Smooth muscle cell (in vitro differentiated cells): ENCODE results near the gene MYH7. TPM values are rescaled to one million over a fixed set of nuclear protein-coding genes. Genes with fewer than 3 reads are reported as not detected.

Experiments used
- DNase-seq: peaks from one replicate; lab custom pipeline; 2025; ENCODE audit not compliant: unreplicated experiment; lab: John Stamatoyannopoulos, UW
- H2AFZ ChIP-seq: fragments of 200-600 bp; sonication (generic); 2 replicates; pipeline ENCODE4 v1.6.0; 2016; ENCODE audit warnings: antibody characterized with exemption, low read depth, mild to moderate bottlenecking
- H3F3A ChIP-seq: fragments of 200-600 bp; sonication (generic); 2 replicates; pipeline ENCODE4 v1.6.0; 2017; ENCODE audit warnings: antibody characterized with exemption, low read depth
- H3K27ac ChIP-seq: fragments of 200-600 bp; sonication (generic); 2 replicates; pipeline ENCODE4 v1.5.1; 2016; ENCODE audit warnings: low read depth, mild to moderate bottlenecking
- H3K27me3 ChIP-seq: fragments of 200-600 bp; sonication (generic); 2 replicates; pipeline ENCODE4 v1.6.1; 2016; ENCODE audit warnings: low read depth, mild to moderate bottlenecking
- H3K36me3 ChIP-seq: fragments of 200-600 bp; sonication (generic); 2 replicates; pipeline ENCODE4 v1.5.1; 2016; ENCODE audit warnings: low read depth
- H3K4me1 ChIP-seq: fragments of 200-600 bp; sonication (generic); 2 replicates; pipeline ENCODE4 v1.5.1; 2016; ENCODE audit warnings: low read depth
- H3K4me2 ChIP-seq: fragments of 200-600 bp; sonication (generic); 2 replicates; pipeline ENCODE4 v1.6.0; 2016; ENCODE audit warnings: mild to moderate bottlenecking
- H3K4me3 ChIP-seq: fragments of 200-600 bp; sonication (generic); 2 replicates; pipeline ENCODE4 v1.5.1; 2016; ENCODE audit warnings: mild to moderate bottlenecking
- H3K79me2 ChIP-seq: fragments of 200-600 bp; sonication (generic); 2 replicates; pipeline ENCODE4 v1.6.0; 2016; ENCODE audit warnings: low read depth, mild to moderate bottlenecking
- H3K9ac ChIP-seq: fragments of 200-600 bp; sonication (generic); 2 replicates; pipeline ENCODE4 v1.6.0; 2016; ENCODE audit warnings: low read depth
- H3K9me3 ChIP-seq: fragments of 200-600 bp; sonication (generic); replicated peaks from 2 replicates; pipeline ENCODE4 v1.5.1; 2016; ENCODE audit warnings: low read depth
- H4K20me1 ChIP-seq: fragments of 200-600 bp; sonication (generic); 2 replicates; pipeline ENCODE4 v1.6.0; 2016; ENCODE audit warnings: low read depth
- WGBS: methylation state at CpG from one replicate; pipeline ENCODE4 v1.1.7; 2016; ENCODE audit warnings: low lambda C conversion rate; 5-methylcytosine and 5-hydroxymethylcytosine counted together
- polyA plus RNA-seq: library from polyadenylated mRNA; unstranded; fragments of >200 nt; fragmentation: Nextera tagmentation; extraction: Ambion mirVana; gene quantifications from 2 replicates; pipeline ENCODE4 v1.2.1, GENCODE V29; 2016
- total RNA-seq: library from RNA; depleted of rRNA; stranded (reverse); fragments of >200 nt; gene quantifications from 2 replicates; pipeline ENCODE4 v1.2.3, GENCODE V29; 2014
- TF ChIP-seq, protein P1 (sequence below): fragments of 200-600 bp; sonication (generic); IDR thresholded peaks from 2 replicates; pipeline ENCODE4 v1.5.1; 2017; ENCODE audit warnings: borderline replicate concordance, mild to moderate bottlenecking, antibody characterized with exemption; ENCODE audit not compliant: insufficient read depth, poor library complexity, severe bottlenecking

MYH7 gene
- total and polyA plus RNA-seq, 2 experiments from 2014 or later, result not detected

DNA sequence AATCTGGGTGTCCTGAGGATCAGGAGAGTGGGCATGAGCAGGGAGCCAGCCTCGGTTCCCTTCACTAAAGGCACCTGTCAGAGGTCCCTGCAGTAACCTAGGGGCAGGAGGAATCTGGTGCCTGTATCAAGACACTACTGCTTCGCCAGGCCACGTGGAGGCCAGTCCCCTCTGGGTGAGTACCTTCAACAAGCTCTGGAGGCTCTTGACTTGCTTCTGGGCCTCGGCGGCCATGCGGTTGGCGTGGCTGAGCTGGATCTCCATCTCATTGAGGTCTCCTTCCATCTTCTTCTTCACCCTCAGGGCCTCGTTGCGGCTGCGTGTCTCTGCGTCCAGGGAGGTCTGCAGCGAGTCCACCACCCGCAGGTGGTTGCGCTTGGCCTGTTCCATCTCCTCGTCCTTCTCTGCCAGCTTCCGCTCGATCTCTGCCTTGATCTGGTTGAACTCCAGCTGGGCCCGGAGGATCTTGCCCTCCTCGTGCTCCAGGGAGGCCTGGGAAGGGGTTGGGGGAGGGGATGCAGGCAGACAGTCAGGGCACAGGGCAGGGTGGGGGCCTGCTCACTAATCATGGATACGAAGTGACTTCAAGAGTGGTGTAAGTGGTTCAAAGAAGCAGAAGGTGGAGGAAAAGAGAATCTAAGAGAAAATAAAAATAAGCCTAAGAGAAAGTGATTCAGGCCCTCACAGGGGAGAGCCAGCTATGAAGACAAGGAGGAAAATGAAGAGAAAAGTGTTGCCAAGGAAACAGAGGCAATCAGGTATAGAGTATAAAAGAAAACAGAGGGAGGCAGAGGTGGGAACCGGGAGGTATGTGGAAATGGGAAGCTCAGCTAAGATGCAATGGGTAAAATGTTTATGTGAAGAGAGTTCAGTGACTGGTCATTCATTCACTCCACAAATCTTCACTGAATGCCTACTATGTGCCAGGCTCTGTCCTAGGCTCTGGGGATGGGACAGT, 19.4 kb downstream of the MYH7 start:
- no peaks in the 10 kb centered on the region for H3F3A ChIP-seq
- no peaks in the 10 kb centered on the region for H3K36me3 ChIP-seq
- 91% methylated on average over 21 of the region's 21 CpGs for WGBS
- H4K20me1 ChIP-seq, result no peaks in the 10 kb centered on the region
- DNase-seq, result no peak
- no peak overlapping the region for H3K27ac ChIP-seq
- no peak overlapping the region for H2AFZ ChIP-seq
- no peaks in the 10 kb centered on the region for H3K4me1 ChIP-seq
- H3K4me3 ChIP-seq, result no peak overlapping the region
- no peaks in the 10 kb centered on the region for H3K79me2 ChIP-seq
- no peak overlapping the region for H3K9ac ChIP-seq
- H3K9me3 ChIP-seq, result no peaks in the 10 kb centered on the region
- no peaks in the 10 kb centered on the region for H3K27me3 ChIP-seq
- no peak overlapping the region for H3K4me2 ChIP-seq
- TF ChIP-seq, protein P1, sequence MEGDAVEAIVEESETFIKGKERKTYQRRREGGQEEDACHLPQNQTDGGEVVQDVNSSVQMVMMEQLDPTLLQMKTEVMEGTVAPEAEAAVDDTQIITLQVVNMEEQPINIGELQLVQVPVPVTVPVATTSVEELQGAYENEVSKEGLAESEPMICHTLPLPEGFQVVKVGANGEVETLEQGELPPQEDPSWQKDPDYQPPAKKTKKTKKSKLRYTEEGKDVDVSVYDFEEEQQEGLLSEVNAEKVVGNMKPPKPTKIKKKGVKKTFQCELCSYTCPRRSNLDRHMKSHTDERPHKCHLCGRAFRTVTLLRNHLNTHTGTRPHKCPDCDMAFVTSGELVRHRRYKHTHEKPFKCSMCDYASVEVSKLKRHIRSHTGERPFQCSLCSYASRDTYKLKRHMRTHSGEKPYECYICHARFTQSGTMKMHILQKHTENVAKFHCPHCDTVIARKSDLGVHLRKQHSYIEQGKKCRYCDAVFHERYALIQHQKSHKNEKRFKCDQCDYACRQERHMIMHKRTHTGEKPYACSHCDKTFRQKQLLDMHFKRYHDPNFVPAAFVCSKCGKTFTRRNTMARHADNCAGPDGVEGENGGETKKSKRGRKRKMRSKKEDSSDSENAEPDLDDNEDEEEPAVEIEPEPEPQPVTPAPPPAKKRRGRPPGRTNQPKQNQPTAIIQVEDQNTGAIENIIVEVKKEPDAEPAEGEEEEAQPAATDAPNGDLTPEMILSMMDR, result no peak

DNA sequence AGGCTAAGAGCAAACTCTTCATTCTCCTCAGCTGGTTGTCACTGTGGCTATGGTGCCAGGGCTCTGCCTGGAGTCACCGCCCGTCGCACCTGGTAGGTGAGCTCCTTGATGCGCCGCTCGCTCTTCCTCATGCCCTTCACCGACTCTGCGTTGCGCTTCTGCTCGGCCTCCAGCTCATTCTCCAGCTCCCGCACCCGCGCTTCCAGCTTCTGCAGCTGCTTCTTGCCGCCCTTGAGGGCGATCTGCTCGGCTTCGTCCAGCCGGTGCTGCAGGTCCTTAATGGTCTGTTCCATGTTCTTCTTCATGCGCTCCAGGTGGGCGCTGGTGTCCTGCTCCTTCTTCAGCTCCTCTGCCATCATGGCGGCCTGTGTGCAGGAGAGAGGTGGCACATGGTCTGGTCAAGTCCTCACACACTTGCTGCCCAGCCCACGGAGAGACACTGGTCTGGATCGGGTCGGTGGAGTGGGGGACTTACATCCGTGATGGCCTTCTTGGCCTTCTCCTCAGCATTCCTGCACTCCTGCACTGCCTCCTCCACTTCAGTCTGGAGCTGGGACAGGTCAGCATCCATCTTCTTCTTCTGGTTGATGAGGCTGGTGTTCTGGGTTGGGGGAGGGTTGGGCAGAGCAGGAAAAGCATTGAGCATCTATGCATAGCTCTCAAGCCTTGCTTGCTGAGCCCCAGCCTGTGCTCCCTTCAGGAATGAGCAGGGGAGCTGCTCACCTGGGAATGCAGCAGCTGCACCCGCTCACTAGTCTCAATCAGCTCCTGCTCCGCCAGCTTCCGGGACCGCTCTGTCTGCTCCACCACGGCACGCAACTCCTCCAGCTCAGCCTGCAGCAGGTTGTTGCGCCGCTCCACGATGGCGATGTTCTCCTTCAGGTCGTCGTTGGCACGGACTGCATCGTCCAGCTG, 20.3 kb downstream of the MYH7 start:
- H2AFZ ChIP-seq, result no peak overlapping the region
- no peaks in the 10 kb centered on the region for H3F3A ChIP-seq
- DNase-seq, result no peak
- WGBS, result 94% methylated on average over 39 of the region's 39 CpGs
- H3K79me2 ChIP-seq, result no peaks in the 10 kb centered on the region
- no peaks in the 10 kb centered on the region for H4K20me1 ChIP-seq
- TF ChIP-seq, protein P1, result no peak
- no peaks in the 10 kb centered on the region for H3K4me1 ChIP-seq
- H3K27me3 ChIP-seq, result no peaks in the 10 kb centered on the region
- no peaks in the 10 kb centered on the region for H3K36me3 ChIP-seq
- no peaks in the 10 kb centered on the region for H3K9me3 ChIP-seq
- H3K27ac ChIP-seq, result no peak overlapping the region
- H3K4me2 ChIP-seq, result no peak overlapping the region
- no peak overlapping the region for H3K9ac ChIP-seq
- no peak overlapping the region for H3K4me3 ChIP-seq

DNA sequence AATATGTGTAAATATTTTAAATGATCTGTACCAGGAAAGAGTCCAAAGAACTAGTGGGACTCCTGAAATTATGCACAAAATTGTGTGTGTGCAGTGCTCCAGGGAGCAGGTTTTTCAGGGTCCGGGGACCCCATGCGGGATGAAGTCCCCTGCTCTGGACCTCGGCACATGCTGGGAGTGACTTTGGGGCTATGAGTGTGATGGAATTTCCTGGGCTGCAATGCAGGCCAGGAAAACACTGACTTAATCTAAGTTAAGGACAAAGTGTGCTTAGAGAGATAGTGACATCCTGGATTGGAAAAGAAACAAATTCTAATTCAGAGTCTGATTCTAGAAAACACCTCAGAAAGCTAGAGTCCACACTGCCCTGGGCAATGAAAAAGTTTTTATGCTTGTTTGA, 21.2 kb downstream of the MYH7 start:
- Histone ChIP-seq H3K79me2 (no peaks in the 10 kb centered on the region), H4K20me1 (no peaks in the 10 kb centered on the region), H3K9ac (no peak overlapping the region), H3F3A (no peaks in the 10 kb centered on the region), H3K4me2 (no peak overlapping the region), H3K27ac (no peak overlapping the region), H2AFZ (no peak overlapping the region), H3K4me3 (no peak overlapping the region), H3K27me3 (no peaks in the 10 kb centered on the region), H3K9me3 (no peaks in the 10 kb centered on the region), H3K4me1 (no peaks in the 10 kb centered on the region), H3K36me3 (no peaks in the 10 kb centered on the region)
- DNase-seq, result no peak
- TF ChIP-seq, protein P1, result no peak
- 77% methylated on average over 3 of the region's 3 CpGs for WGBS
